Right lobe of liver (tissue), 4 donors: ENCODE results near the gene TCF7L2.

Experiments
- CTCF ChIP-seq, 4 donors: fragments of 200-600 bp in 3 of 4; fragments of 450-650 bp in 1 of 4; IDR thresholded peaks; one replicate each; pipeline versions ENCODE4 v1.5.1 to v1.8.0; 2016 to 2022; ENCODE audit warnings: antibody characterized with exemption in 4 of 4, mild to moderate bottlenecking in 2 of 4
- POLR2A ChIP-seq: fragments of 450-650 bp; IDR thresholded peaks from one replicate; pipeline ENCODE4 v1.6.1; 2017; ENCODE audit warnings: antibody characterized with exemption, mild to moderate bottlenecking
- donor health status: DM: no; HTN: no; CAD: no.
- donor health status: DM: no; HTN: no; CAD: no.
- donor health status: DM: no; HTN: yes; CAD: no.

GRCh38 chr10:112932658-112933057 lies 17.4 kb upstream of the TCF7L2 start:
- TF ChIP-seq POLR2A (no peak), CTCF (IDR thresholded peaks at IDR 0.05) (no peak)
